ENCODE results near the gene RUFY4. TPM values are rescaled to one million over a fixed set of nuclear protein-coding genes. Genes with fewer than 3 reads are reported as not detected.
A peak's percentile ranks its signal among the peaks of the same experiment; 100 is the strongest.

Gene RUFY4
- total RNA-seq, 1 experiment from 2014 or later = not detected

DNA sequence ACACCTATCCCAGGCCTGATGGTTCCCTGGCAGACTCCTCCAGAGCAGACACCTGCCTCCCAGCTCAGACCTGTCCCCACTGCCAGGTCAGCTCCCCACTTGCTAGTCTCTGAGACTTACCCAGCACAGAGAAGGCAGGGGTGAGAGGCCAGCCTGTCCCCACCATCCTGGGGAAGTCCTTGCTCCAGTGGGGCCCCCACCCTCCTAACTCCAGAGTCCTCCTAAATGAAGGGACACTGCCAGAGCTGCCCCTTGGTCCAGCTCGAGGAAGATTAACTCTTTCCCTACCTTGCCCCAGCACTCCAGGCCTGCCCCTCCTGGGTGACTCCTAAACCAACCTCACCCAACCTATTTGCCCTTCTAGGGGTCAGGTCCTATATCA, 35.9 kb upstream of the RUFY4 start:
- H3K4me1 ChIP-seq (ENCODE audit: control insufficient read depth, insufficient read depth, low read length) = no peaks in the 10 kb centered on the region; the same call in 1 of the 2 replicates
- no peaks in the 10 kb centered on the region for H3K36me3 ChIP-seq (ENCODE audit: control insufficient read depth, insufficient read depth, low read length)
- no peak overlapping the region for H3K4me3 ChIP-seq (ENCODE audit: low read depth in 2 of 2, low read length in 2 of 2)
- no peaks in the 10 kb centered on the region for H3K9me3 ChIP-seq (ENCODE audit: control insufficient read depth, insufficient read depth, low read depth, low read length)
- intact Hi-C loops (cut with micrococcal nuclease; ENCODE audit: unreplicated experiment) = loop anchor here (5.0 kb wide), 1 partner anchor 246 kb away; no protein-coding TSS in a partner anchor
- H3K27ac ChIP-seq (ENCODE audit: low read length) = no peak overlapping the region
- ChIA-PET CTCF (interaction anchor here (0.6 to 1.1 kb wide), 2 partner anchors 247 to 1339 kb away, joined by 4 read pairs; no protein-coding TSS in a partner anchor), POLR2A (no interaction called here)
- ATAC-seq = no peak
- TF ChIP-seq, protein P1, sequence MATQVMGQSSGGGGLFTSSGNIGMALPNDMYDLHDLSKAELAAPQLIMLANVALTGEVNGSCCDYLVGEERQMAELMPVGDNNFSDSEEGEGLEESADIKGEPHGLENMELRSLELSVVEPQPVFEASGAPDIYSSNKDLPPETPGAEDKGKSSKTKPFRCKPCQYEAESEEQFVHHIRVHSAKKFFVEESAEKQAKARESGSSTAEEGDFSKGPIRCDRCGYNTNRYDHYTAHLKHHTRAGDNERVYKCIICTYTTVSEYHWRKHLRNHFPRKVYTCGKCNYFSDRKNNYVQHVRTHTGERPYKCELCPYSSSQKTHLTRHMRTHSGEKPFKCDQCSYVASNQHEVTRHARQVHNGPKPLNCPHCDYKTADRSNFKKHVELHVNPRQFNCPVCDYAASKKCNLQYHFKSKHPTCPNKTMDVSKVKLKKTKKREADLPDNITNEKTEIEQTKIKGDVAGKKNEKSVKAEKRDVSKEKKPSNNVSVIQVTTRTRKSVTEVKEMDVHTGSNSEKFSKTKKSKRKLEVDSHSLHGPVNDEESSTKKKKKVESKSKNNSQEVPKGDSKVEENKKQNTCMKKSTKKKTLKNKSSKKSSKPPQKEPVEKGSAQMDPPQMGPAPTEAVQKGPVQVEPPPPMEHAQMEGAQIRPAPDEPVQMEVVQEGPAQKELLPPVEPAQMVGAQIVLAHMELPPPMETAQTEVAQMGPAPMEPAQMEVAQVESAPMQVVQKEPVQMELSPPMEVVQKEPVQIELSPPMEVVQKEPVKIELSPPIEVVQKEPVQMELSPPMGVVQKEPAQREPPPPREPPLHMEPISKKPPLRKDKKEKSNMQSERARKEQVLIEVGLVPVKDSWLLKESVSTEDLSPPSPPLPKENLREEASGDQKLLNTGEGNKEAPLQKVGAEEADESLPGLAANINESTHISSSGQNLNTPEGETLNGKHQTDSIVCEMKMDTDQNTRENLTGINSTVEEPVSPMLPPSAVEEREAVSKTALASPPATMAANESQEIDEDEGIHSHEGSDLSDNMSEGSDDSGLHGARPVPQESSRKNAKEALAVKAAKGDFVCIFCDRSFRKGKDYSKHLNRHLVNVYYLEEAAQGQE (IDR thresholded peaks at IDR 0.05; ENCODE audit: insufficient read depth in 1 of 2, low read depth in 2 of 2, low read length in 1 of 2) = no peak
- TF ChIP-seq POLR2AphosphoS5 (IDR thresholded peaks at IDR 0.05; ENCODE audit: low read depth, low read length) = no peak
- TF ChIP-seq, protein P2, sequence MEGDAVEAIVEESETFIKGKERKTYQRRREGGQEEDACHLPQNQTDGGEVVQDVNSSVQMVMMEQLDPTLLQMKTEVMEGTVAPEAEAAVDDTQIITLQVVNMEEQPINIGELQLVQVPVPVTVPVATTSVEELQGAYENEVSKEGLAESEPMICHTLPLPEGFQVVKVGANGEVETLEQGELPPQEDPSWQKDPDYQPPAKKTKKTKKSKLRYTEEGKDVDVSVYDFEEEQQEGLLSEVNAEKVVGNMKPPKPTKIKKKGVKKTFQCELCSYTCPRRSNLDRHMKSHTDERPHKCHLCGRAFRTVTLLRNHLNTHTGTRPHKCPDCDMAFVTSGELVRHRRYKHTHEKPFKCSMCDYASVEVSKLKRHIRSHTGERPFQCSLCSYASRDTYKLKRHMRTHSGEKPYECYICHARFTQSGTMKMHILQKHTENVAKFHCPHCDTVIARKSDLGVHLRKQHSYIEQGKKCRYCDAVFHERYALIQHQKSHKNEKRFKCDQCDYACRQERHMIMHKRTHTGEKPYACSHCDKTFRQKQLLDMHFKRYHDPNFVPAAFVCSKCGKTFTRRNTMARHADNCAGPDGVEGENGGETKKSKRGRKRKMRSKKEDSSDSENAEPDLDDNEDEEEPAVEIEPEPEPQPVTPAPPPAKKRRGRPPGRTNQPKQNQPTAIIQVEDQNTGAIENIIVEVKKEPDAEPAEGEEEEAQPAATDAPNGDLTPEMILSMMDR (IDR thresholded peaks at IDR 0.05) = no peak
- no peak for TF ChIP-seq TCF7L2 (IDR thresholded peaks at IDR 0.05; ENCODE audit: low read depth, low read length)
- TF ChIP-seq SIN3A (IDR thresholded peaks at IDR 0.05; ENCODE audit: borderline replicate concordance, insufficient read depth, low read depth, low read length) = no peak
- DNase-seq (ENCODE audit: low read depth, low spot score) = no peak
- H3K27me3 ChIP-seq (ENCODE audit: control insufficient read depth, insufficient read depth, low read length) = peaks cover 7% of the 10 kb centered on the region
- BruUV-seq (replicated peaks) = no TSS peak
- in situ Hi-C loops (cut with HindIII; ENCODE audit: low pct_unique_long_range_greater_than_20kb, low sequenced_read_pairs) = no loop called here

DNA sequence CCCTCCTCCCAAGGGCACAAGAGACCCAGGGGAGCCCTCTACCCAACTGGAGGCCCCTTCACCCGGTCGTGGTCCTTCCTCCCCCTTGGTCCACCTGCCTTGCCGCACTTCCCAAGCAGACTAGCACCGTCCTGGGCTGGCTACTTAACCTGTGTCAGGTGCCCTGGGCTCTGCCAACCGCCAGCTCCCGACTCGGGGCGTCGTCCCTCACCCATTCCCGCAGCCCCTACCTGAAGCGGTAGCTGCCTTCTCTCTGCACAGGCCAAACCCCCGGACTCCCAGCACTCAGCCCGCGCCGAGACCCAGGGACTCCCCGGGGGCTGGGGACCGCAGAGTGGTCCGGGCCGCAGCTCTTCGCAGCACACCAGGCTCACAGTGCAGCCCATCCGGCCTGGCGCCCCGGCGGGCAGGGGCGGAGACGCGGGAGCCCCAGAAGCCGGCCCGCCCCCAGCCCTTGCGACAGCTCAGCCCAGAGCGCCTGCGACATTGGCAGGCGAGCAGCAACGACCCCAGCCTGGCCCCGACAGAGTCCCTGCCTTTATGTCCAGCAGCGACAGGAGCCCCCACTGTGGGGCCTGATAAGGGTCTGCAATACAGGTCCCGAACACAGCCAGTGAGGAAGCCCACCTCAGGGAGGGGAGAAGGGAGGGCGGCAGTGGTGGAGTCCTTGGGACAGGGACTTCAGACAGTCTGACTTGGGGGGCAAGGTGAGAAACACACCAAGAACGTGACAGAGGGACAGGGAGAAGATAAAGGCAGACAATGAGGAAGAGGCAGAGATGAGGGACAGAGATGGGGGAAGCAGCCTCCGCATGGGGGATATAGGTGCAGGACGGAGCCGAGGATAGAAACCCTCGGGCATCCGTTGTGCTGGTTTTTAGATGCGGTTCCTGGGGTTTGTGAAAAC, 35.2 kb upstream of the RUFY4 start:
- intact Hi-C loops (cut with micrococcal nuclease; ENCODE audit: unreplicated experiment) (loop anchor here (5.0 kb wide), 1 partner anchor 247 kb away; no protein-coding TSS in a partner anchor), in situ Hi-C loops (cut with HindIII; ENCODE audit: low pct_unique_long_range_greater_than_20kb, low sequenced_read_pairs) (no loop called here)
- Histone ChIP-seq H3K4me1 (ENCODE audit: control insufficient read depth, insufficient read depth, low read length) (no peaks in the 10 kb centered on the region; the same call in 1 of the 2 replicates), H3K27ac (ENCODE audit: low read length) (no peak overlapping the region), H3K4me3 (ENCODE audit: low read depth in 2 of 2, low read length in 2 of 2) (no peak overlapping the region), H3K36me3 (ENCODE audit: control insufficient read depth, insufficient read depth, low read length) (no peaks in the 10 kb centered on the region), H3K27me3 (ENCODE audit: control insufficient read depth, insufficient read depth, low read length) (peaks cover 10% of the 10 kb centered on the region), H3K9me3 (ENCODE audit: control insufficient read depth, insufficient read depth, low read depth, low read length) (no peaks in the 10 kb centered on the region)
- TF ChIP-seq, protein P2 (IDR thresholded peaks at IDR 0.05) = no peak
- TF ChIP-seq SIN3A (IDR thresholded peaks at IDR 0.05; ENCODE audit: borderline replicate concordance, insufficient read depth, low read depth, low read length) (no peak), POLR2AphosphoS5 (IDR thresholded peaks at IDR 0.05; ENCODE audit: low read depth, low read length) (no peak), TCF7L2 (IDR thresholded peaks at IDR 0.05; ENCODE audit: low read depth, low read length) (no peak)
- TF ChIP-seq, protein P1 (IDR thresholded peaks at IDR 0.05; ENCODE audit: insufficient read depth in 1 of 2, low read depth in 2 of 2, low read length in 1 of 2) = no peak
- ChIA-PET CTCF (interaction anchor here (1.0 to 1.1 kb wide), 3 partner anchors 245 to 248 kb away, joined by 4 to 9 read pairs (median 5); no protein-coding TSS in a partner anchor), POLR2A (no interaction called here)
- no peak for DNase-seq (ENCODE audit: low read depth, low spot score)
- ATAC-seq = peak; percentile 32
- no TSS peak for BruUV-seq (replicated peaks)

Data from Panc1 (cell line).